HG03066 (cell line): Measurements from ENCODE around the gene SREK1.
"Not testable (repeated sequence)": the region's sequence is repeated elsewhere in the genome, so short reads cannot be mapped to it uniquely, and the experiment has no call there.

Experiments
- ATAC-seq: cut with Tn5 transposase; IDR thresholded peaks from one replicate; pipeline ENCODE4 v1.9.1; 2021; ENCODE audit warnings: low read depth; ENCODE audit not compliant: unreplicated experiment

SREK1 gene

DNA sequence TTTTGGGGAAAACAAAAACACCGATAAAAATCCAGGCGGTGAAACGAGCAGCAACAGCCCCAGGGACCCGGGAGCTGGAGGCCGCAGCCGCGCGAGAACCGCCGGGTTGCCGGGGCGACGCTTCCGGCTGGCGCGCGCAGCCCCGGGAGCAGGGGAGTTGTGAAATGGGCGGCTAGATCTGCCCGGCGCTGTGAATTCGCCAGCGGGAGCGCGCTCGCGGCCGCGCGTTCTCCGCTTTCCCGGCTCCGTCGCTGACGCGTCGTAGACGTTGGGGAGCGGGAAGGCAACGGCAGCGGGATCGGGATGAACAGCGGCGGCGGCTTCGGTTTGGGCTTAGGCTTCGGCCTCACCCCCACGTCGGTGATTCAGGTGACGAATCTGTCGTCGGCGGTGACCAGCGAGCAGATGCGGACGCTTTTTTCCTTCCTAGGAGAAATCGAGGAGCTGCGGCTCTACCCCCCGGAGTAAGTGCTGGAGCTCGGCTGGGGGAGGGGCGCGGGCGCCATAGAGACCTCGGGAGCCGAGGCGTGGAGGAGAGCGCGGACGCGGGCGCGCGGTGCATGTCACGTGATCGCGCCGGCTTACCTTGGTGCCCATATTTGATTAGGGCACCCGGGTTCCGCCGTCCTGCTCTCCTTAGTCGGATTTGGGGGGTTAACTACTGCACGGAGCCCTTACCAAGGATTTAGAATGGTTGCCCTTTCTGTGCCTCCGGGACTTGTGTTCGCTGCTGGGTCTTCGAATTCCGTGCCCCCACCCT, at the start of gene SREK1:
SREK1 (plus strand) TSS at position 227 of the 760 bp plus-strand sequence; CDS start at position 304, 77 bp downstream.
- peak; percentile 93 for ATAC-seq

- no peak for ATAC-seq
Observed at GRCh38 chr5:66100851-66101250, 43.2 kb upstream of the SREK1 start.

GRCh38 chr5:66113160-66113559, 30.9 kb upstream of the SREK1 start:
- ATAC-seq = no peak

DNA sequence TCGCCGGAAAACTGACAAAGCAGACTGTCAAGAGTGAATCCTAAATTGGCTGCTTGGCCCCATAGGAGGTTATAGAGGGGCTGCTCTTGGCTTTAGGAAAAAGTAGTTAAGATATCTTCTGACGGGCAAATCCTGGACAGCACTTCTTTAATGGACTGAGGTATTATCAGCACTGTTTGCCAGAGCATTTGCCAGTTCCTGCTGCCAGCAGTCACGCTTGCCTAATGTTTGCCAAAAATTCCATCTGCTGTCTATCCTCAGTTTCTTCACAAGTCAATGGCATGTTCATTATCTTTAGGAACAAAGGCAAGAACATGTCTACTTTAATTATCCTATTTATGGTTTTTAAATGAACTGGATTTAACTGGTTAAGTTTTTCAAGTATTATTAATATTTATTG, 25.8 kb upstream of the SREK1 start:
- ATAC-seq = no peak

GRCh38 chr5:66122379-66123034, 21.6 kb upstream of the SREK1 start:
- no peak for ATAC-seq

GRCh38 chr5:66129144-66129543, 15.0 kb upstream of the SREK1 start:
- ATAC-seq = no peak

DNA sequence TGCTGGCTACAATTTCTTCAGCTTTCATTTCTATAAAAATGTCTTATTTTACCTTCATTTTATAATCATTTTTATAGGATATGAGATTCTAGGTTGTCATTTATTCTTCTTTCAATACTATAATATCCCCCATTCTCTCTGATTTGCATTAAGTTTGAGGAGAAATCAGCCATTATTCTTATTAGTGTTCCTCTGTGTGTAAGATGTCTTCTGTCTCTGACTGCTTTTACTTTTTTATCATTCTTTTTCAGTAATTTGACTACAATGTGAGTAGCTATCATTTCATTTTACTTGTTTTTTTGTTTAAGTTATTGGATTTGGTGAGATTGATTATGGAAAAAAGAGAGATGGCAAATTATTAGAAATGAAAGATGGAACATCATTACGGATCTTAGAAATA, 13.6 kb upstream of the SREK1 start:
- ATAC-seq = no peak

DNA sequence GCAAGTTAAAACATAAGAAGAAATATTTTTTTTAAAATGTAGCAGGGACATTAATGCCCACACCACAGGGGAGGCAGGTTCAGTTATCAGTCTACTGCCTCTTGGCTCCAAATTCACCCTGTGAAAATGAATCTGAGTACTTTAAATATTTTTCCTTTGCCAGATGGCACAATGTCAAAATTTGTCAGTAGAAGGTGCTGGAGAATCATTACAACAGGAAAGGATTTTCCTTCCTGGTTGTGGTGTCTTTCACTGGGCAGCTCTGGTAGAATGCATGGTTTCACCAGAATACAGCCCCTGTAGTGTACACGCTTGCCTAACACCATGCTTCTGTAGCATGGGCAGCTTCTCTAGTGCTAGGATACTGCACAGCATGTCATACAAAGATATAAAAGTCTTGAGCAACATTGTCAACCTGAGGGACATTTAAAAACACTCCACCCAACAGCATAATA, 9.7 kb upstream of the SREK1 start:
- ATAC-seq = no peak

DNA sequence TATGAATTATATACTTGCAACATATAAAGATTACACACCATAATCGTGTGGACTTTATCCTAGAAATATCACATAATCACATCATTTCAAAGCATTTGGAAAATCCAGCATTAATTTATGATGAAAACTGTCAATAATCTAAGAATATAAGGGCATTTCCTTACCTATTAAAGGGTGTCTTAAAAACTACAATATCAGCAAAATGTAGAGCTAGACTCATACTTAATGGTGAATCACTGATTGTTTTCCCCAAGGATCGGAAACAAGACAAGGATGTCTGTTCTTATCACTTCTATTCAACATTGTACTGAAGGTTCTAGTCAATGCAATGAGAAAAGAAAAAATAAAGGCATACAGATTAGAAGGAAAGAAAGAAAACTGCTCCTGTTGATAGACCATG, 8.0 kb upstream of the SREK1 start:
- no peak for ATAC-seq

- ATAC-seq = not testable (repeated sequence)
Observed at GRCh38 chr5:66136944-66137343, 7.2 kb upstream of the SREK1 start.

GRCh38 chr5:66138637-66139317, 5.3 kb upstream of the SREK1 start:
- no peak for ATAC-seq

DNA sequence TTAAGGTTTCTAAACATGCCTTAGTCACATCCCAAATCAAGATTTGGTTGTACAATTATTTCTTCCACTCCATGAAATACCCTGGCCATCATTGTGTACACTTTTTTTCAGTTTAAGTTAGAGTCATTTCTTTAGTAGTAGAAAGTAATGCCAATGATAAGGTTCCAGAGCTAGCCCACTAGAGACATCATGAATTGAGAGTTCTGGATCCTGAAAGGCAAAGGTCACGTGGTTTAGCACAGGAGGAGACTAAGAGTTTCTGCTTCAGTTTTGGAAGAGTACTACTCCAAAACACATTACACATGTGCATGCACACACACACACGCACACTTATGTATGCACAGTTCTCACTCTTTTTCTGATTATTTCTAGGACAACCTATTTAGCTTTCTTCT, 4.8 kb upstream of the SREK1 start:
- ATAC-seq = no peak

GRCh38 chr5:66142417-66142816, 1.7 kb upstream of the SREK1 start:
- no peak for ATAC-seq

- peak; percentile 29 for ATAC-seq
Observed at GRCh38 chr5:66143473-66144073, 527 bp upstream of the SREK1 start.

DNA sequence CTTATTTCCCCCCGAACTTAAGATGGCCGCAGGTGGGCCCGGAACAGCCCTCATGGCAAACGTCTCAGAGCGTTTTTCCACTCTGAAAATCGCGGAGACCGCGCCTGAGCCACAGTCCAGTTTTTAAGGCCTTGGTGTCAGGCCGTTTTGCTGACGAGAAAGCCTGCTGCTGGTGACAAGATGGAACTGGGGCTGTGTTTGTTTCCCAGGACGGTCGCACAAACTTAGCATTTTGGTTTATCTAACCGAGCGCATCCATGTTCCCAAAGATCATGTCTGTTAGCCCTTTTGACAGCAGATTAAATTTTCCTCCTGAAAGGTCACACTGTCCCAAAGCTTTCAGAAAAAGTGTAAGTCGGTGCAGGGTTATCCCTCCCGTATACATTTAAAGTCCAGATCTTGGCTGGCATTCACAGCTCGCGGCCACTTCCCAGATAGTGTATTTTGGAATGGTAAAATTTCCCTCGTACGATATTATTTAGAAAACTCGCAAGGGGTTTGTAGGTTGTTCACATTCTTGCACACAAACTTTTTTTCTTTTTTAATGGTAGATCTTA, 812 bp downstream of the SREK1 start:
- ATAC-seq = peak; percentile 53

DNA sequence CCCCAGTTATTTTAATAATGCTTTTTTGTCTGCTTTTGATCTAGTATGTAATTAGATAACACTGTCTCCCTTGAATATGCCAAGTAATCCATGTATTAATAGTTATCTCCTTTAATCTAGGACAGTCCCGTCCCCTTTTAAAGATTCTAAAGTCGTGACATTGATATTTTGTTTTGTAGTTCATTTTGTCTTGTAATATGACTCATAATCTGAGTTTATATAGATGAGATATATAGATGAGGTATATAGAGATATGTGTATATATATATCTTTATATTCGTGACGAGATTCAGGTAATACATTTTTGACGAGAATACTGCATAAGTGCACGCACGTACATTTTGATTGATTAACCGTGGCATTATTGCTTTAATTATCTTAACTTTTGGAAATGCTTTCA, 1.6 kb downstream of the SREK1 start:
- no peak for ATAC-seq

DNA sequence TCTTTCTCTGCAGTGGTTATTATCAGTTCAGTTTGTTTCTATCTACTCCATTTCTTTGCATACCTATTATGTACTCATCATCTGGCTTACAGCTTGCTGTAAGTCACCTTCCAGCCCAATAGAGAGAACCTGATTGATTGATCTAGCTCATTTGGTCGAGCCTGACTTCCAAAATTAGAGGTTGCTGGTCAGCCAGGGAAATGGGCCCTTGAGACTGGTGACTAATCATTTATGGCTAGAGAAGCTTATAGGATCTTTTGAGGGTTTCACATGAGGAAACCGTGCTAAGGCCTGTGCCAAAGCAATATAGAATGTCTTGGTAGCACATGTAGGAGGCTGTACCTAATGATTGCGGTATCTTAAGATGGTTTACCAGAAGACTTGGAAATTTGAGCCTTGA, 5.8 kb downstream of the SREK1 start:
- no peak for ATAC-seq

GRCh38 chr5:66151030-66151429, 6.9 kb downstream of the SREK1 start:
- no peak for ATAC-seq

GRCh38 chr5:66151491-66151890, 7.4 kb downstream of the SREK1 start:
- no peak for ATAC-seq

DNA sequence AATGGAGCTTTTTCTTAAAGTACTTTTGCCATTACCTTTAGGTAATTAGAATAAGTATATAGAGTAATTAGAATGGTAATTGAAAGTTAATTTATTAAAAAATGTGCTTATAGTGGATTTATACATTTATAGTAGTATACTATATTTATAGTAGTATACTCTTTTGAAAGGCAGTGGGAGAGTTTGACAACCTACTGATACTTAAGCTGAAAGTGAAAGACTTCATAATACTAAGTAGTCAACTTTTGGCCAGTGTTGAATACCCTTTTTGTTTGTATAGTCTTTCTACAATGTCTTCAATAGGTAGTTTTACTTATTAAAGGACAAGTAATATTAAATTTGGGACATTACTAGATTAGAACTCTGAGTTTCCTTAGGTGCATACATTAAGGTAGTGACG, 12.9 kb downstream of the SREK1 start:
- no peak for ATAC-seq

DNA sequence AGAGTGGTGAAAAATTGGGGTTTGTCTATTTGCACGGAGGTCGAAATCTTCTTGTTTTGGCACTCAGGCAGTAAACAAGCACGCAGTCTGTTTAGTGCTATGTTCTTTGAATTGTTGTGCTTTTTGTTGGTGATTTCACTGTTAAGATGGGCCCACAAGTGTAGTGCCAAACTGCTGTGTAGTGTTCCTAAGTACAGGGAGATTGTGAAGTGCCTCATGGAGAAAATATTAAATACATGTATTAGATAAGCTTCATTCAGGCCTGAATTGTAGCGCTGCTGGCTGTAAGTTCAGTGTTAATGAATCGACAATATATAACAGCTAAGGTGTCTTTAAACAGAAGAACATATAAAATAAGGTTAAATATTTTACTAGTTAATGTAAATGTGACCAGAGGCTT, 17.3 kb downstream of the SREK1 start:
- no peak for ATAC-seq
